GM19025 (cell line): ENCODE results near the gene ZNF839.

Experiments used
- ATAC-seq: cut with Tn5 transposase; IDR thresholded peaks from one replicate; pipeline ENCODE4 v1.9.1; 2021; ENCODE audit warnings: mild to moderate bottlenecking, low read depth, moderate library complexity; ENCODE audit not compliant: unreplicated experiment

The ZNF839 gene

DNA sequence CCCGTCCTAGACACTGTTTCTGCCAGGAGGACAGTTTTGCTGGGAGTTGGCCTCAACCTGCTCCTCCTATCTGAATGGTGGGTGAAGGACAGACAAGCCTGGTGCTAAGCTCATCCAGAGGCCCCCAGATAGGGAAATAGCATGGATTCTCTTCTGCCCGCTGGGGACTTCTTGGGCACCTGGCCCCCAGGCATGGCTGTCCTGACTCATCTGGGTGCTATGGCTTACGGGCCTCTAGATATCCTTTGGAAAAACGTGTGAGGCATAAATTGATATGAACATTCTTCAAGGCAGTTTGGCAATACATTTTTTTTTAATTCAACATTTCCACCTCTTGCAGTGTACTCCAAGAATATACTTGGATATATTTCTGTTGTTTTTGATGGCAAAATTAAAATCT, 51.8 kb downstream of the ZNF839 start:
- ATAC-seq = no peak

DNA sequence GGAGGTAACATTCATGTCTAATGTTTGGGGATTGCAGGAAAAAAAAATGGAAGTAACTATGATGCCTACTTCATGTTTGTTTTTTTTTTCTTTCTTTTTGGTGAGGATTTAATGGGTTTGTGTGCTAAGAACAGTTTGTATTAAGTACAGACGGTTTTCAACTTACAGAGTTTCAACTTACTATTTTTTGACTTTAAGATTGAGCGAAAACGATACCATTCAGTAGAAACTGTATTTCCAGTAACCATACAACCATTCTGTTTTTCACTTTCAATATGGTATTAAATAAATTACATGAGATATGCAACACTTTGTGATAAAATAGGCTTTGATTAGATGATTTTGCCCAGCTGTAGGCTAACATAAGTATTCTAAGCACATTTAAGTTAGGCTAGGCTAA, 53.6 kb downstream of the ZNF839 start:
- ATAC-seq = no peak

DNA sequence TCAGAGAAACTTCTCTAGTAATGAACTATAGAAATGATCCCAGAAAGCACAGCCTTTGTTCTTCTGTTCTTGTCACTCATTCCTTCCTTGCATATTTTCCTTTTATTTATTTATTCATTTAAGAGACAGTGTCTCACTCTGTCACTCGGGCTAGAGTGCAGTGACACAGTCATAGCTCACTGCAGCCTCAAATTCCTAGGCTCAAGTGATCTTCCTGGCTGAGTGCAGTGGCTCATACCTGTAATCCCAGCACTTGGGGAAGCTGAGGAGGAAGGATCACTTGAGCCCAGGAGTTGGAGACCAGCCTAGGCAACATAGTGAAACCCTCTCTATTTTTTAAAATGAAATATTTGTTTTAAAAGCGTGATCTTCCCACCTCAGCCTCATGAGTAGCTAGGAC, 54.7 kb downstream of the ZNF839 start:
- ATAC-seq = no peak

DNA sequence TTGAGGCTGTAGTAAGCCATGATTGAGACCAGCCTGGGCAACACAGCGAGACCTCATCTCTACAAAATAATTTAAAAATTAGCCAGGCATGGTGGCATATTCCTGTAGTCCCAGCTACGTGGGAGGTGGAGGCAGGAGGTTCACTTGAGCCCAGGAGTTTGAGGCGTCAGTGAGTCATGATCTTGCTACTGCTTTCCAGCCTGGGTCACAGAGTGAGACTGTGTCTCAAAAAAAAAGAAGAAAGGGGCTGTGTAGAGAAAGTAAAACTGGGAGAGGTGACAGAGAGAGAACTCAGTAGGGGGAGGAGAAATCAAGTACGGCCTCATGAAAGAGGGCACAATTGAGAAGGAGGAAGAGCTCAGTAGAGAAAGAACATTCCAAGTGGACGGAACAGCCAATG, 55.6 kb downstream of the ZNF839 start:
- ATAC-seq = no peak

DNA sequence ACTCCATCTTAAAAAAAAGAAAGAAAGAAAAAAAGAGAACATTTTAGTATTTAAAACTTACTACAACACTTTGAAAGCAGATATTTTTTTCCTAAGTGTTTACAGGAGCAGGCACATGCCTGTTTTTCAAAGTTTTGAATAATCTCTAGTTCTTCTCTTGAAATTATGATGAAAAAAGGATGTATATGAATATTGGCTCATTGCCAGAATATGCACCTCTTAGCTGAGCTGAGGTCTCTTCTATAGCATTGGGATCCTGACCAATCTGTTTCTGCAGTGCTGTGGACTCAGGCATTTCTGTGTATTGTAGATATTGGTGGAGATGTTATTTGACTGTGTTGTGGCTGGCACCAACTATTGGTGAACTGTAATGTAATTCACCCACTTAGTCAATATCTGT, 58.1 kb downstream of the ZNF839 start:
- ATAC-seq = no peak

DNA sequence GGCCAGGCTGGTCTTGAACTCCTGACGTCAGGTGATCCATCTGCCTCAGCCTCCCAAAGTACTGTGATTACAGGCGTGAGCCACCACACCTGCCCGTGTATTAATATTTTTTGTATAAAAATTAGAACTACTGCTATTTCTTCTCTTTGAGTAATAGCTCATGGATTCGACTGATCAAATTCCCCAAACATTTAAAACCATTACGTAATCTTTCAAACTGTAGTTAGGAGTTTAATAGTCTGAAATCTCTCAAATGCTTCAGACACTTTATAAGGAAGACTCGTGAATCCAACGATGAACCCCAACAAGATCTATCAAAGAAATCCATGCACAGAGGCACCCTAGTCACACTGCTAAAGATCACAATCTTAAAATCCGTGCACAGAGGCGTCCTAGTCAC, 59.3 kb downstream of the ZNF839 start:
- ATAC-seq = no peak

DNA sequence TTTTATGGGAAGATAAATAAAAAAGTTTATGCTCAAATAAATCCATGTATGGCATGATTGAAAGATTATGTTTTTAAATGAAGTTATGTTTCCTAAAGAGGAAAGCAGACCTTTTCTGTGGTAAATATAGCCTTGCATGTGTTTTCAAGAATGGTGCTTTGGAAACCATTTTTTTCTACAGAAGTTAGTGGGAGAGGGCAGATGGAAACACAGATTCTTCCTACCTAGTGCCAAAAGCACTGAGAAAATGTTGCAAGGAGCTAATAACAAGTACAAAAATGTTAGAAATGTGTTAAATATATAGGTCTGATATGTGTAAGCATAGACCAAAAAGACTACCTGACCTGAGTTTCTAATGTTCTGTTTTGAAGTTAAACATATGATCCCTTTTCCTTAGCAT, 67.5 kb downstream of the ZNF839 start:
- no peak for ATAC-seq

DNA sequence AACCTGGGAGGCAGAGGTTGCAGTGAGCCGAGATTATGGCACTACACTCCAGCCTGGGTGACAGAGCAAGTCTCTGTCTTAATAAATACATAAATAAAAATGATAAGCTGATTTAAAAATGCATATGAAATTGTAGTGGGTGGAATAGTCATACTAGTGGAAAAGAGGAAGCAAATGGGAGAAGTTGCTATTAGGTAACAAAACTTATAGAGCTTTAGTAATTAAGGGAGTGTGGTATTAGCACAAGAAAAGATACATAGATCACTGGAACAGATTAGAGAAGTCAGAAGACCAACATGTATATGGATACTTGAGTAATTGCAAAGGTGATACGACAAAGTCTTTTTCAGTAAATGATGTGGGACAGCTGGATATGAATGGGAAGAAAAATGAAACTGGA, 69.7 kb downstream of the ZNF839 start:
- ATAC-seq = no peak

DNA sequence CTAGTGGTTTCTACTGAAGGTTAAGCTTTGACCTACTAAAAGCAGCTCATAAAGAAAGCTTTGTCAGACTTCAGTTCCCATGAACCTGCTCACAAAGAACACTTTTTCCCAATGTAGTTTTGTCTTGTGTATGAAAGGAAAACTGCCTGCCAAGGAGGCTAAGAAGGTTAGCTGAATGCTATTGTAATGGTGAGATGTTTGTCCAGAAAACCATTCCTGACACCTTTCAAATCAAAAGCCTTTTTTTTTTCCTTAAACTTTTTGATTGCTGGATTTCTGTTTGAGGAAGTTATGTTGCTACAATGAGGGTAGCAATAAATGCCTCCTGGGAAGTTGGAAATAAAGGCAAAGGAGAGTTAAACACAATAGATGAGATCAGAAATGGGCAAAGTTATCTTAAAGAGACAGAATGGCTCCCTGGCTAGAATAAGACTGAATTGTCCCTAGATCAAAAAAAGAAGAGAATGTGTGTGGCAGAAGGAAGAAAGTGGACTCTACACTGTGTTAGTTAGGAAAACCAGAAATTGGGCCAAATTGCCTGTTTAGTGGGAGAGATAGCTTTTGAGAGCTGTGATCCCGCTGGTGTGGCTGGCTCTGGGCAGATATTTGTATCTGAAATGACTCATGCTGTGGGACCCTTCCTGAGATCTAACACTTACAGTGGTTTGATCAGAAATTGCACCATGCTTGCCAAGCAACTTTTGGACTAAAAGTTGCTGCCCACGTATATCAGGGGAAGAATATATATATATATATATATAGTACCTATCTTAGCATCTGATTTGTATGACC, 70.7 kb downstream of the ZNF839 start:
- ATAC-seq = no peak
